NB4 (cell line): ENCODE data around the gene MPND.

Experiments
- DNase-seq: peaks from one replicate; pipeline ENCODE4 v3.0.0; 2010; ENCODE audit warnings: low read depth
- H3K4me3 ChIP-seq: one replicate; pipeline ENCODE4 v1.5.1; 2011; ENCODE audit warnings: mild to moderate bottlenecking, low read depth, low read length, moderate library complexity
- MAX ChIP-seq: IDR thresholded peaks from 2 replicates; pipeline ENCODE4 v1.6.1; 2011; ENCODE audit warnings: low read depth, low read length
- MYC ChIP-seq: IDR thresholded peaks from 2 replicates; pipeline ENCODE4 v1.6.1; 2011; ENCODE audit warnings: low read depth, low read length
- POLR2A ChIP-seq: IDR thresholded peaks from 2 replicates; pipeline ENCODE4 v1.6.1; 2011; ENCODE audit warnings: mild to moderate bottlenecking; ENCODE audit not compliant: insufficient read length; ENCODE audit errors: extremely low read depth
- TF ChIP-seq, protein P1 (sequence below): IDR thresholded peaks from one replicate; pipeline ENCODE4 v1.5.1; 2012; ENCODE audit warnings: low read depth, low read length

MPND gene

DNA sequence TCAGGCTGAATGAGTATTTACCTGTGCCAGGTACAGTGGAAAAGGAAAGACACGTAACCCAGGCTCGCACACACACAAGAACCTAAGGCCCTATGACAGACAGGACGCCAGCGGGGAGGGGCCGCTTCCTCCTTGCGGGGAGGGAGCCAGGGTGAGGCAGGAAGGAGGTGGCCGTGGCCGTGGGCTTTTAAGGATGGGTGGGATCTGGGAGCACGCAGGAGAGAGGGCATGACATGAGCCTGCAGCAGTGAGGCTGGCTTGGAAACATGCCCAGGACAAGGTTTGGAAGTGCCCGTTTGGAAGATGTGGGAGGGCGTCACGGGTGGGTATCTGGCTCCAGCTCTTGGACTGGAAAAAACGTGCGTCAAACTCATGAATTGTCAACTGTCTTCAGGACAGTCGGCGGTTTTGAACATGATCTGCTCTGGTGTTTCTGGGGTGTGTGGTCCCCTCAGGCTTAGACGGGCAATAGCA, 36.9 kb downstream of the MPND start:
- DNase-seq: no peak

DNA sequence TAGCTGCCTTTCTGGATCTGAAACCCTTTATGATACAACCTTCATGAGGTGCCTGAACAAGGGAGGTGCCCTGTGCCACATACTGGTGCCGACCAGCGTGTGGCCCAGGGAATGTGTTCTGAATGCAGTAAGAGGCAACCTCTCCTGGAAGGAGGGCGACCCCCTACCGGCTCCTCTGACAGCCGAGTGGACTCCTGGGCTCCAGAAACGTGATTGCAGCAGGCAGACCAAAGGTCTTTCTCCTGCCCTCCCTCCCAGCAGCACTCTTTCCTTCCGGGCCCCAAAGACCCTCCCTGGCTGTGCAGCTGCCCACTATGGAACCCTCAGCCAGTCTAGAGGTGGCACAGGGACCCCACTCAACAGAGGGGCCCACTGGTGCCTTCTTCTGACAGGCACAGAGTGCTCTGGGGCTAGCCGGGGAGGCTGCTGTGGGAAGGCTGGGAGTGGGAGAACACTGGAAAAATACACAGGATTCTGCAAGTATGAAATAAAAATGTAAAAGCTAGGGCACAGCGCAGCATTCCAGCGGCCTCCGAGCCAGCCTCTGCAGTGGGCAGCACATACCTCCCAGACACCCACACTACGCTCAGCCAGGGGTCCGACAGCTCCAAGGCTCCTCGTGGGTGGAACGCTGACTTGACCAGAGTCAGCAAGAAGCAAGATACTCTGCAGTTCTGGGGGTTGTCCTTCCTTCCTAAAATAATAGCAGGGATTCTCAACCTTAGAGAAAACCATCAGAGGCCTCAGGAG, 42.1 kb downstream of the MPND start:
- DNase-seq: no peak
- no peak for TF ChIP-seq MAX
- no peak for TF ChIP-seq POLR2A
- H3K4me3 ChIP-seq: no peak overlapping the region

More for the DNA sequence above, 36.9 kb downstream of the MPND start:
- H3K4me3 ChIP-seq: no peak overlapping the region
- no peak for TF ChIP-seq MAX
- TF ChIP-seq MYC: no peak
- TF ChIP-seq POLR2A: no peak
- TF ChIP-seq, protein P1, sequence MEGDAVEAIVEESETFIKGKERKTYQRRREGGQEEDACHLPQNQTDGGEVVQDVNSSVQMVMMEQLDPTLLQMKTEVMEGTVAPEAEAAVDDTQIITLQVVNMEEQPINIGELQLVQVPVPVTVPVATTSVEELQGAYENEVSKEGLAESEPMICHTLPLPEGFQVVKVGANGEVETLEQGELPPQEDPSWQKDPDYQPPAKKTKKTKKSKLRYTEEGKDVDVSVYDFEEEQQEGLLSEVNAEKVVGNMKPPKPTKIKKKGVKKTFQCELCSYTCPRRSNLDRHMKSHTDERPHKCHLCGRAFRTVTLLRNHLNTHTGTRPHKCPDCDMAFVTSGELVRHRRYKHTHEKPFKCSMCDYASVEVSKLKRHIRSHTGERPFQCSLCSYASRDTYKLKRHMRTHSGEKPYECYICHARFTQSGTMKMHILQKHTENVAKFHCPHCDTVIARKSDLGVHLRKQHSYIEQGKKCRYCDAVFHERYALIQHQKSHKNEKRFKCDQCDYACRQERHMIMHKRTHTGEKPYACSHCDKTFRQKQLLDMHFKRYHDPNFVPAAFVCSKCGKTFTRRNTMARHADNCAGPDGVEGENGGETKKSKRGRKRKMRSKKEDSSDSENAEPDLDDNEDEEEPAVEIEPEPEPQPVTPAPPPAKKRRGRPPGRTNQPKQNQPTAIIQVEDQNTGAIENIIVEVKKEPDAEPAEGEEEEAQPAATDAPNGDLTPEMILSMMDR: no peak

- no peak for DNase-seq
- no peak overlapping the region for H3K4me3 ChIP-seq
- TF ChIP-seq POLR2A (no peak), MYC (no peak), MAX (no peak)
- TF ChIP-seq, protein P1: no peak
Measured at GRCh38 chr19:4386041-4386782, 42.9 kb downstream of the MPND start.

GRCh38 chr19:4388337-4389063, 45.1 kb downstream of the MPND start:
- TF ChIP-seq MYC (no peak), MAX (no peak), POLR2A (no peak)
- TF ChIP-seq, protein P1: no peak
- no peak overlapping the region for H3K4me3 ChIP-seq
- no peak for DNase-seq

GRCh38 chr19:4389064-4389375, 45.7 kb downstream of the MPND start:
- DNase-seq: no peak
- H3K4me3 ChIP-seq: no peak overlapping the region
- TF ChIP-seq, protein P1: no peak
- TF ChIP-seq MYC: no peak

GRCh38 chr19:4389511-4390016, 46.2 kb downstream of the MPND start:
- DNase-seq: no peak
- TF ChIP-seq MAX (no peak), POLR2A (no peak), MYC (no peak)
- TF ChIP-seq, protein P1: no peak
- no peak overlapping the region for H3K4me3 ChIP-seq
